Gastroesophageal sphincter (tissue), 3 donors: Measurements from ENCODE around the gene GPR137.

ENCODE experiments used
- CTCF ChIP-seq, 4 experiments: fragments of 200-600 bp in 2 of 4; fragments of 450-650 bp in 2 of 4; sonication (generic) in 1 of 4; IDR thresholded peaks; one replicate each; pipeline ENCODE4 v1.5.1; 2017 to 2019; ENCODE audit warnings: antibody characterized with exemption in 4 of 4, mild to moderate bottlenecking in 2 of 4, moderate library complexity in 2 of 4
- POLR2A ChIP-seq, 2 donors: fragments of 450-650 bp; IDR thresholded peaks; one replicate each; pipeline ENCODE4 v1.6.1; 2017; ENCODE audit warnings: antibody characterized with exemption in 2 of 2, mild to moderate bottlenecking in 2 of 2, moderate library complexity in 1 of 2
- POLR2AphosphoS5 ChIP-seq: sonication (generic); formaldehyde crosslinking; IDR thresholded peaks from one replicate; pipeline ENCODE4 v1.6.1; 2017; ENCODE audit warnings: antibody characterized with exemption

GRCh38 chr11:64250415-64251015 is 35.1 kb upstream of the GPR137 start:
- no peak for TF ChIP-seq CTCF (IDR thresholded peaks at IDR 0.05)
- TF ChIP-seq POLR2A (IDR thresholded peaks at IDR 0.05) = no peak
- no peak for TF ChIP-seq POLR2AphosphoS5
